ENCODE results near the gene NUDT3.
"Not testable (repeated sequence)": the region's sequence is repeated elsewhere in the genome, so short reads cannot be mapped to it uniquely, and the experiment has no call there.

The NUDT3 gene

DNA sequence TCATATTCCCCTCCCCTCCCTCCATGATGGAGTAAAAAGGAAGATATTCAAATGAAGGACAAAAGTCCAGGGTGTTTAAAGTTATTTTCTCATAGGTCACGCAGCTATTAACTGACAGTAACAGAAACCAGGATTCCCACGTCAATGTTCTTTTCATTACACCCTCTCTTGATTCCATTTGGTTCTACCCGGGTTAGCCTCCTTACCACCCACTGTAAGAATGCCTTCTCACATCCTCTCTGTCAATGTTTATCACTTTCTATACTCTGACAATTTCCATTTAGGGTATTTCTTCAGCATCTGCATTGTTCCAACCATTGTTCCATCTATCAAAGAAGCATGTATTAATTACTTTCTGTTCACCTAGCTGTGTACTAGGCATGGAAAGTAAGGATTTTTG, 52.1 kb downstream of the NUDT3 start:
- DNase-seq = no peak

DNA sequence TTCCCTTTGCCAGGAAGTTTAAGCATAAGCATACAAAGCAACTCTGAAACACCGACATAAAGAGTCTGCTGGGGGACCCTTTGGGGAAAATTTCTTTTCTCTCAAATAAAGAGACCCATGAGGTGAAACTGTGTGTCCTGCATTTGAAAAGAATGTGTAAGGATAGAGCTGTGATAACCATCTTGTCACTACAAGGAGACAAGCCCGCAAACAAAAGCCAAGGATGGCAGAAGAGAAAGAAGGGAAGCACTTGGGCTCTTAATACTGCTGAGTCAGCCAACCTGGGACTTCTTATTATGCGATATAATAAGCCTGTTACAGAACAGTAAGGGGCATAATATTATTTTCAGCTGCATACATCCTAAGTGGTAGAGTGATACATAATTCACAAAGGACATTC, 52.5 kb downstream of the NUDT3 start:
- no peak for DNase-seq

DNA sequence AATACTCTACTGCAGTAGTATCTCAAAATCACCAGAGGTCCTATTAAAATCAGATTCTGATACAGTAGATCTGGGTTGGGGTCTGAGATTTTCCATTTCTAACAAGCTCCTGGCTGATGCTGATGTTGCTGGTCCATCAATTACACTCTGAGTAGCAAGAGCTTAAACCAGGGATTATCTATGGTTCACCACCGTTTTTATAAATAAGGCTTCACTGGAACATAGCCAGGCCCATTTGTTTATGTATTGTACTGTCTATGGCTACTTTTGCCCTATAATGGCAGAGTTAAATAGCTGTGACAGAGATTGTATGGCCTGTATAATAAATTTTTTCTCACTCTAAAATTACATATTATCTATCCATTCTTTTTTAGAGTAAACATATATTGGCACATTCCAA, 53.0 kb downstream of the NUDT3 start:
- no peak for DNase-seq

DNA sequence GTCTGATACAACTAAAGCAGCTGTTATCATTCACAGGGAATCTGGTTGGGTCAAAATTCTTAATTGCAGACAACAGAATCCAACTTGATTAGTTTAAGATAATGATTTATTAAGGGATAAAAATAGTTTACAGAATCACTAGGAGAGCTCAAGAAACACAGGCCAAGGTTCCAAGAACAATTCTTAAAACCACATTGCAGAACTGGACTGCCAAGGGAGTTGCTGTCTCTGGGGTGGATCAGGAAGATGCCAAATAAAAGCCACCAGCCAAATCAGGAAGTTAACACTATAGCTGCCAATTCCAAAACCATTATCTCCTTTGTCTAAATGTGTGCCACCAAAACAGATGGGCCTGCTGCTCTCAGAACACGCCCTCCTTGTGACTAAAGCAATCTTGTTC, 53.7 kb downstream of the NUDT3 start:
- no peak for DNase-seq

DNA sequence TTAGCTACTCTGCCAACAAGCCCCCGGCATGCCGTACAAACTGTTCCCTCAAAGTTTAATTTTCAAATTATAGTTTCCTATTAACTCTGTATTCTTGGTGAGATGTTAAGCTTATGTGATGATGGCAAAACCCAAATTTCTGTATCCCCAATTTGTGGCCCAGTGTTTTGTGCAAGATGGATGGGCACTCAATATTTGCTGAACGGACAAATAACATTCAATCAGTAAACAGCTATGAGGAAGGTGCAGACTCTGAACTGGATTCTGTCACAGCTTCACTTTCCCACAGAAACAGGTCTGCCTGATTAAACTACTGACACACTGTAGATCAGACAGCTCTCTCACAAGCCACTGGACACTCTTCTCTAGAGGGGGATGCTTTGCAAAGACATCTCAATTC, 54.1 kb downstream of the NUDT3 start:
- no peak for DNase-seq

DNA sequence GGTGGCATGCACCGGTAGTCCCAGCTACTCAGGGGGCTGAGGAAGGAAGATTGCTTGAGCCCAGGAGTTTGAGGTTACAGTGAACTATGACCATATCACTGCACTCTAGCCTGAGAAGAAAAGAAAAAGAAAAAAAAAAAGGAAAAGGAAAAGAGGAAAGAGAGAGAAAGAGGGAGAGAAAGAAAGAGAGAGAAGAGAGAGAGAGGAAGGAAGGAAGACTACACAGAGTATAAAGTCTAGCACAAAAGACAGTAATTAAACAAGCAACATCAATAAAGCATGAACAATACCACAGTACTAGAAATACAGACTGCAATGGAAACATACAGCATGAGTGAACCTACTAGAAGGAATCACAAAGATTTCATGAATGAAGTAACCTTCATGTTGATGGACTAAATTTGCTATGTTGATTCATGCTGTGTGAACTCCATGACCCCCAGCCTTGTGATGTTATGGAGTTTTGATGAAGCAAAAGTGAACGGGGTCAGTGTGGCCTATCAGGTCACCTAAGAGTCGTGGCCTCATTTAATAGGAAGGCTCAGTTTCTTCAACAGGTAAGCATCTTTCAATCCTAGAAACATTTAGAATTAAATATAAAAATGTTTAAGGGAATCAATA, 57.6 kb downstream of the NUDT3 start:
- DNase-seq = no peak

DNA sequence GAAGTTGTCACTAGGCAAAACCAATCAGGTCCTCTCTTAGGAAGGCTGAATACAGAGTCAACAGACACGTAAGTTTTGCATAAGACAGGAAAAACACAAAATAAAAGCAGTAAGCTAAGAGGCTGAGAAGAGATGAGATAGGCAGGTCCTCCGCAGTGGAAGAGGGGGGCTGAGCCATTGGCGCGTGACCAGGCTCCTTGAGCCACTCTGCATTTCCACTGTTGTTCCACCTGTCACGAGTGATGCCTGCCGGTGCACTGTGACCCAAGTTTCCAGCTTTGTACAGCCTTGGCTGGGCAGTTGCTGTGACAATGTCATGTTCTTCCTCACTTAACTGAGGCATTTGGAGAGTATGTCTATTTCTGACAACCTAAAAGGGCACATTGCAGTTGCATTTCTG, 58.6 kb downstream of the NUDT3 start:
- DNase-seq = no peak

DNA sequence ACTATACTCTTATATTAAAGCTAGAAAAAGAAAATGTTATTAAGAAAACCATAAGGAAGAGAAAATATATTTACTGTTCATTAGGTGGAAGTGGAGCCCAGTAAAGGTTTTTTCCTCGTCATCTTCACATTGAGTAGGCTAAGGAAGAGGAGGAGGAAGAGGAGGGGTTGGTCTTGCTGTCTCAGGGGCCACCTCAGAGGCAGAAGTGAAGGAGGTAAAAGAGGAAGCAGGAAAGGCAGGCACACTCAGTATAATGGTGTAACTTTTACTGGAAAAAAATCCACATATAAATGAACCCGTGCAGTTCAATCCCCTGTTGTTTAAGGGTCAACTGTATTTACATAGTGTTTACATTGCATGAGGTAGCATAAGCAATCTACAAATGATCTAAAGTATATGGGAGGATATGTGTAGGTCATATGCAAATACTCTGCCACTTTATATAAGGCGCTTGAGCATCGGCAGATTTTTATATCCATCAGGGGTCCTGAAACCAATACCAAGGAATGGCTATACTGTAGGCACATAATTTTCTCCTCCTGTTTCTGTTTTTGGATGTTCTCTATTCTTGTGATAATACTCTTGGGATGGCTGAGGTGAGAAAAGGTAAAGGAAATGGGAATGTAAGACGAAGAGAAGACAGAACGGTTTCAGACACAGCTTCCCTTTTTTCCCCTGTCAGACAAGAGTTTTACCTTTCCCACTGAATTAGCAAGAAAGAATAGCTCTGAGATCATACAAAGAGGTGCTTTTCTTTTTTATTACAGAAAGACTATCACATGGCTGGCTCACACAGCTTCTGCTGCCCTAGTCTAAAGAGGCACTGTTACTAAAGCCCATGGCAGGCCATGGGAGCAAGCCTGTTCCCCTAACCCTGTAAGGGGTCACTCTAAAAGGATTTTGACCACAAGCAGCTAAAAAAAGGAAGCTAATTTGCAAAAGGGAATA, 59.9 kb downstream of the NUDT3 start:
- DNase-seq = no peak

DNA sequence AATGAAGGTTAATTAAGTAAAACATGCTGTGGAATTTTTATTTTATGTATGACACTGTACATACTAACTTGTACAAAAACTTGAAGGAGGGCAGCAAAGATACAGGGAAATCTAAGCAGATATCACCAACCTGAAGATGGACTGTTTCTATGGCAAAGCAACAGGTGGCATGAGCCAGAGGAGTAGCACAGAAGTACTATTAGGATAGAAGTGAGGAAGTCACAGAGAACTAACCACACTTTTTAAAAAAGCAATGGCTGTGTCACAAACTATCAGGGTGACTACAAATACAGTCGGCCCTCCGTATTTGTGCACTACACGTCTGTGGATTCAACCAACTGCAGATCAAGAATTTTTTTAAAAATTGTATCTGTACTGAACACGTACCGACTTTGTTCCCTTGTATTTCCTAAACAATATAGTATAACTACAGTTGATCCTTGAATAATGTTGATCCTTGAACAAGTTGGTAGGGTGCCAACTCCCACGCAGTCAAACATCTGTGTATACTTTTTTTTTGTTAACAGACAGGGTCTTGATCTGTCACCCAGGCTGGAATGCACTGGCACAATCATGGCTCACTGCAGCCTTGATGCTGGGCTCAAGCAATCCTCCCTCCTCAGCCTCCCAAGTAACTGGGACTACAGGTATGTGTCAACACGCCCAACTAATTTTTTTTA, 61.0 kb downstream of the NUDT3 start:
- no peak for DNase-seq

DNA sequence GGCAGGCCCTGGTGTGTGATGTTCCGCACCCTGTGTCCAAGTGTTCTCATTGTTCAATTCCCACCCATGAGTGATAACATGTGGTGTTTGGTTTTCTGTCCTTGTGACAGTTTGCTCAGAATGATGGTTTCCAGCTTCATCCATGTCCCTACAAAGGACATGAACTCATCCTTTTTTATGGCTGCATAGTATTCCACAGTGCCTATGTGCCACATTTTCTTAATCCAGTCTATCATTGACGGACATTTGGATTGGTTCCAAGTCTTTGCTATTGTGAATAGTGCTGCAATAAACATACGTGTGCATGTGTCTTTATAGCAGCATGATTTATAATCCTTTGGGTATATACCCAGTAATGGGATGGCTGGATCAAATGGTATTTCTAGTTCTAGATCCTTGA, 62.7 kb downstream of the NUDT3 start:
- DNase-seq = not testable (repeated sequence)

DNA sequence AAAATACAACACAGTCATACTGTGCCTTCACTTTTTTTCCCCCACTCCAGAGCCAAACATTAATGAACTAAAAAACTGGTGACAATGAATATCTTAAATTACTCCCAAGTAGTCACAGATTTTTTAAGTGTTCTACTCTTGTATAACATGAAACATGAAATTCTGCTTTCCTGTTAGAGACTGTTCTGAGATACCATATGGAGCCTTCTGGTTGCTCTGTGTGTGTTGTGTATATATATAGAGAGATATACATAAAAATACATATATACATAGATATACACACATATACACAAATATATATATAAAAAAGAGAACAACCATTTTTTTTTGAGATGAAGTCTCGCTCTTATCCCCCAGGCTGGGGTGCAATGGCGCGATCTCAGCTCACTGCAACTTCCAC, 63.5 kb downstream of the NUDT3 start:
- DNase-seq = no peak

DNA sequence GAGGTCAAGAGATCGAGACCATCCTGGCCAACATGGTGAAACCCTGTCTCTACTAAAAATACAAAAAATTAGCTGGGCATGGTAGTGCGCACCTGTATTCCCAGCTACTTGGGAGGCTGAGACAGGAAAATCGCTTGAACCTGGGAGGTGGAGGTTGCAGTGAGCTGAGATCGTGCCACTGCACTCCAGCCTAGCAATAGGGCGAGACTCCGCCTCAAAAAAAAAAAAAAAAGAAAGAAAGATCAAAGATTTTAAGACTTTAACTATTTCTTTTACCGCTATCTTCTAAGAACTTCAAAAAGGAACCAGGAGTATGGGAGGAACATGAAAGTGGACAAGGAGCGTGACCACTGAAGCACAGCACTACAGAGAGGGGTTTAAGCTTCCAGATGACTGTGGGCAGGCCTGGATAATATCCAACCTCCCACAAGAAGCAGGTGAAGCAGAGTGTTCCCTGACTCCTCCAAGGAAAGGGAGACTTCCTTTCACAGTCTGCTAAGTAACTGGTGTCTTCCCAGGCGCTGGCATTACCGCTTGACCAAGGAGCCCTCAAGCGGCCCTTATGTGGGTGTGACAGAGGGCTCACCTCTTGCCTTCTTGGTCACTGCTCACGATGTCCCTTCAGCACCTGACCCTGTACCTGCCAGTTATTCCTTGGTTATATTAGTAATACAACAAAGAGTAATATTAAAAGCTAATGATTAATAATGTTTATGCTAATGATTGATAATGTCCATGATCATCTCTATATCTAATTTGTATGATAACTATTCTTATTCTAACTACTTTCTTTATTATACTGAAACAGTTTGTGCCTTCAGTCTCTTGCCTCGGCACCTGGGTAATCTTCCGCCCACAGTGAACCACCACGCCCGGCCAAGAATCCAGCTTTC, 64.9 kb downstream of the NUDT3 start:
- DNase-seq = not testable (repeated sequence)

DNA sequence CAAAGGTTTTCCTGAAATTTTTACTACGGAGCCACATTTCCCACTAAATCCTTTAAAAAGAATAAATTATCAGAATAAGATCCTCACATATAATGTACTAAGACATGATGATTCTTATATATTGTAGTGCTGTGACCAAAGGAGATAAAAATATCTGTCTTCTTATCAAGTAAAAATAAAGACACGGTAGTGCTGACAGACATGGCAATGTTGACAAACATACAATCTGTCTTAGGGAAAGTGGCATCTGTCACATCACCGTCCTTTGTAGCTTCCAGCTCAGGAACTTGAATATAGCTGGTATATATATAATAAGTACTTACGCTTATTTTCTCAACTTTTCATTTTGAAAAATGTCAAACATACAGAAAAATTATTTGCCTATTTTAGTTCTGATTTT, 66.8 kb downstream of the NUDT3 start:
- no peak for DNase-seq

DNA sequence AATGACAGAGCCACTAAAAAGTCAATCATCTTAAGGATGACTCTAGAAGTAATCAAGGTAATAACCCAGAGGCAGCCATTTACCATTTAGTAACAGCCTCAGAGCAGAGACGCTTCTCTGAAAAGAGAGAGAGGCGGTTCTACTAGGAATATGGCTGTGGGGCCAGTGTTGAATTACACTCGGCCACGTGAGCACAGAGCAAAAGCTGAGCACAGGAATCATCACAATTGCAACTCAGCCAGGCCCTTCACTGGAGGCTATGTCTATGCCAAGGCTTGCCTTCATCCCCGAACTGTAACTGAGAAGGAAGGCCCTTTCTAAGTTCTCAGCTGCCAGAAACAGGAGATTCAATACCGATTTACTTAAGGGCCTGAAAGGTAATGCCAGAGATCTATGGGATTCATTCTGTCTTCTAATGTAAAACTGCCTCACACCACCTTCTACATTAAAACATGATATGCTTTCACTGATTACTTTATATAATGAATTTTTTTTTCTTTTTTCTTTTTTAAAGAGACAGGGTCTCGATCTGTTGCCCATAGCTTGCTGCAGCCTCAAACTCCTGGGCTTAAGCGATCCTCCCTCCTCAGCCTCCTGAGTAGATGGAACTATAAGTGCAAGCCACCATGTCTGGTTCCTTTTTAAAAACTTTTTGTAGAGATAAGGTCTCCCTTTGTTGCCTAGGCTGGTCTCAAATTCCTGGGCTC, 67.6 kb downstream of the NUDT3 start:
- peak; percentile 43 for DNase-seq

DNA sequence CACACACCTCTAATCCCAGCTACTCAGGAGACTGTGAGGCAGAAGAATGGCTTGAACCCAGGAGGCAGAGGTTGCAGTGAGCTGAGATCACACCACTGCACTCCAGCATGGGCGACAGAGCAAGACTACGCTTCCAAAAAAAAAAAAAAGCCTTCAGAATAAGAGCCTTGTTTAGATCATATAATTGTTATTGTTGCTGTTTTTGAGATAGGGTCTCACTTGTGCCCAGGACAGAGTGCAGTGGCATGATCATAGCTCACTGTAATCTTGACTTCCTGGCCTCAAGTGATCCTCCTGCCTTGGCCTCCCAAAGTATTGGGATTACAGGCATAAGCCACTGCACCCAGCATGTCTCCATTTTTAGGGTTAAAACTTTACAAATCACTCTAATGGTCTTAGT, 68.2 kb downstream of the NUDT3 start:
- not testable (repeated sequence) for DNase-seq

DNA sequence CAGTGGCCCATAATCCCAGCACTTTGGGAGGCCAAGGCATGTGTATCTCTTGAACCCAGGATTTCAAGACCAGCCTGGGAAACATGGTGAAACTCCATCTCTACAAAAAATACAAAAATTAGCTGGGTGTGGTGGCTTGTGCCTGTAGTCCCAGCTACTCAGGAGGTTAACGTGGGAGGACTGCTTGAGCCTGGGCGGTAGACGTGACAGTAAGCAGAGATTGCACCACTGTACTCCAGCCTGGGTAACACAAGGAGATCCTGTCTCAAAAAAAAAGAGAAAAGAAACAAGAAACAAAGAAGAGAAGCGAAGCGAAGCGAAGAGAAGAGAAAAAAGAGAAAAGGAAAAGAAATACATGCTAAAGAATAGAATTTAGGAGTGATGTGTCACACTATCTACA, 69.2 kb downstream of the NUDT3 start:
- no peak for DNase-seq

DNA sequence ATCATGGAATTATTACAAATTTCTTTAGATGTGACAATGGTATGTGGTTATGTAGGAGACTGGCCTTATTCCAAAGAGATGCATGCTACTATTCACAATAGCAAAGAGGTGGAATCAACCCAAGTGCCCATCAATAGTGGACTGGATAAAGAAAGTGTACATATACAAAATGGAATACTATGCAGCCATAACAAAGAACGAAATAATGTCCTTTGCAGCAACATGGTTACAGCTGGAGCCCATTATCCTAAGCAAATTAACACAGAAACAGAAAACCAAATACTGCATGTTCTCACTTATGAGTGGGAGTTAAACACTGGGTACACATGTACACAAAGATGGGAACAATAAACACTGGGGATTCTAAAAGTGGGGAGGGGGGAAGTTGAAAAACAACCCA, 69.7 kb downstream of the NUDT3 start:
- no peak for DNase-seq

DNA sequence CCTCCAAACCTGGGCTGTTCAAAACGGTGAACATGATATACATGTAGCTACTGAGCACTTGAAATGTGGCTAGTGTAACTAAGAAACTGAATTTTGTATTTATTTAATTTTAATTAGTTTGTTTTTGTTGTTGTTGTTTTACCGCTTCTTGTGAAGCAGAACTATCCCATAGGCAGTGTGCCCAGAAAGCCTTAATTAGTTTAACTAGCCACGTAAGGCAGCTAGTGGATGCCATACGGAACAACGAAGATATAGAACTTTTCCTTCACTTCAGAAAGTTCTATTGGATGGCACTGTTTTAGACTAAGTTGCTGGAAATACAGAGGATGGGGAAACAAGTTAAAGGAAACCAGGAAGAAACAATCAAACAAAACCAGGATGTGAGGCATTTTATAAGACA, 70.6 kb downstream of the NUDT3 start:
- no peak for DNase-seq

DNA sequence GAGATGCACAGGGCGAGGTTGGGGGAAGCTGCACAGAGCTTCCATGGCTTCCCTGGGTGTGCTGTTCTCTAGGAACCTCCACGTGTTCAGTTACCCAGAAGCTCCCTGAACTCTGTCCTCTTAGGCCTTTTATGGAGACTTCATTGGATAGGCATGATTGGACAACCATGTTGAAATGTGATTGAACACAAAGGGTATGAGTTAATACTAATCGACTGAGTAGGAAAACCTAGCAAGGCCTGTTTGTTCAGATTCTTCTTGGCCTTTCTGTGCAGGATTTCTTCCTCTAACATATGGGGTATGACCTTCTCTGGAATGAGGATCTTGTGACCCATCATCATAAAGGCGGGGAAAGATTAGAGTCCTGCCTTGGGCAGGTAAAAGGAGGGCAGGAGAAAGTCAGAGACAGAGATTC, 73.0 kb downstream of the NUDT3 start:
- DNase-seq = no peak

DNA sequence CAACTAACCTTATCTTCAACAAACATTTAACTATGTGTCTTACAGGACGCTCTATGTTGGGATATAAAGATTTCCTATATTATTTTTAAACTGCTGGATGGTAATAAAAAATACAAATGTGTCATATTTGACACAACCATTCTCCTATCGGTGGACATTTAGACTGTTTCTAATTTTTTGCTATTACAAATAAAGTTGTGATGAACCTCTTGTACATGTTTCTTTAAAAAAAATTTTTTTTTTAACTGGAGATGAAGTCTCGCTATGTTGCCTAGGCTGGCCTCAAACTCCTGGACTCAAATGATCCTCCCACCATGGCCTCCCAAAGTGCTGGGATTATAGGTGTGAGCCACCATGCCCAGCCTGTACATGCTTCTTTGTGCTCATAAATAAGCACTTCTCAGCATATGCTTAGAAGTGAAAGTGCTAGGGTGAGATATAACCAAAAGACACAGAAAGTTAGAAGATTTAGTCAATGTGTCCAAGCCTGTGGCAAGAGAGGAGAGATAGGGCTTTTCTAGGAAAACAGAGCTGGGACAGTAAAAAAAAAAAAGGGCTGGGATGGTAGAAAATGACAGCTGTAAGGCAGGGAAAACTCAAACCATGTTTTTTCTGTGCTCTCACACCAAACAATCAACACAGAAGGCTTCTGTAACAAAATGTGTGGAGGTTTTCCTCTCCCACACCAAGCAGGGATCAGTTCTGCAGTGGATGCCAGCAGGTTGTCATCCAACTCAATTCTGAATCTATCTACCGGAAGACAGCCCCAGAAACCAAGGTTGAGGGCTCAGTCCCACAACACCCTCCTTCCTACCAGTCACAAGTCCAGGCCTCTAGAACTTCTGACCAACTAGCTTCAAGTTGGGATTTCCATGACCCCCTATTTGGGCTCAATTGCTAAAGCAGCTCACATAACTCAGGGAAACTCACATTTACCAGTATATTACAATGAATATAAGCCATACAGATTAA, 73.7 kb downstream of the NUDT3 start:
- DNase-seq = no peak
